EH (cell line): ENCODE results near the gene SOX6.
A peak's percentile ranks its signal among the peaks of the same experiment; 100 is the strongest.

ENCODE experiments used
- DNase-seq: peaks from one replicate; pipeline ENCODE4 v3.0.0-alpha.2; 2015; ENCODE audit warnings: low read depth

Gene SOX6

DNA sequence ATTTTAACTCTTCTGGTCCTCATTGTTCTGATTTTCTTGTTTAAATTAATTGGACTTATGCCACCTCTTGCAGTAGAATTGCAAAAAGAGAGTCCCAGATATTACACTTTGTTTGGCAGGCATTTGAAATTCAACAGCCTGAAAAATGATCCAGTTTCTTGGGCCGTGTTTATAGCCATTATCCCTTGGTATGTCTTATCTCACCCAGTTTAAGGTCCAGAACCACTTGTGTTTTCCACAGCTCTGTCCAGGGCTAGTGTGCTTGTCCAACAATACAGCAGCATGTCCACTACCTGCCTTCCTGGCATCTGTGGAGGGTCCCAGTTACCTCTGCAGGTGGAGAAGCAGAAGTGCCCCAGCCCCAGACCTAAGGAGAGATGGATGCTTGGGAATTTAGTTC is 397.4 kb downstream of the SOX6 start:
- no peak for DNase-seq

DNA sequence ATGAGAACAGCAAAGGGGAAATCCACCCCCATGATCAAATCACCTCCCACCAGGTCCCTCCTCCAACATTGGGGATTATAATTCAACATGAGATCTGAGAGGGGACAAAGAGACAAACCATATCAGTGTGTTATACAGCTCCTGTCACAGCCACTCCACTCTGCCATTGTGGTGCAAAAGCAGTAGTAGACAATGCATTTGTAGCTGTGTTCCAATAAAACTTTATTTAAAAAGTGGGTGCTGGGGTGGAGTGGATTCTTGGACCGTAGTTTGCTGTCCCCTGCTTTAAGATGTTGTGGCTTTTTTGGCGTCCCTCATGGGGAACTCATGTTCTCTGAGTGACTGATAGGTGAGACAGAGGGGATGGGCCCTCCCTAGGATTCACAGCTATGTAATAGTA is 399.1 kb downstream of the SOX6 start:
- DNase-seq = no peak

DNA sequence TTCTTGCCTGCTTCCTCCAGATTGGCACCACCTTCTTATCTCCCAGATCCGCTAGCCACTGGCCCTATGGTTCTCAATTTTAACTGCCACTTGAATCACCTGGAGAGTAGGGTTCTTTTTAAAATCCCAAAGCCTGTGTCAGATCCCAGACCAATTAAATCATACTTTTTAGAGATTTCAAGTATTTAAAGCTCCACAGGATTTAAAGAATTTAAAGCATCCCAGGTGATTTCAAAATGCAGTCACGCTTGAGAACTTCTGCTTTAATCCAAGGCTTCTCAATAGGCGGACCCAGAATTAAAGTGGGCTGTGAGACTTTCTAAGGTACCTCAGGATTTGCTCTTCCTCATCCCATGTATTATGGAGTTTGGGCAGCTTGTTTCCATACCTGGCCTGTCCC is 400.0 kb downstream of the SOX6 start:
- DNase-seq = no peak

DNA sequence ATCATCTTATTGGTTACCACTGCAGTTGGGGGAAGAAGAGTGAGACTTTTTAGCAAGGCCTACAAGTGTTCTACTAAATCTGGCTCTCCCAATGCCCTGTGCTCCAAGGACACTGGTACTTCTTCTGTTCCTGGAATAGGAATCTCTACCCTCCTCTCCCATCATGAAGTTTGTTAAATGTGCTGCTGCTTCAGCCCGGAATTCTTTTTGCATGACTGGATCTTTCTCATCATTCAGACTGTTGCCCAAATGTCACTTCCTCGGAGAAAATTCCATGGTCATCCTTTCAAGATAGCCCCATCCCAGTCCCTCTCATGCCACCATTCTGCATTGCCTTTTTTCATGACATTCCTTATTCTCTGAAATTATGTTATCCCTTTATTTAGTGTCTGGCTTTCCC is 400.8 kb downstream of the SOX6 start:
- peak; percentile 67 for DNase-seq

DNA sequence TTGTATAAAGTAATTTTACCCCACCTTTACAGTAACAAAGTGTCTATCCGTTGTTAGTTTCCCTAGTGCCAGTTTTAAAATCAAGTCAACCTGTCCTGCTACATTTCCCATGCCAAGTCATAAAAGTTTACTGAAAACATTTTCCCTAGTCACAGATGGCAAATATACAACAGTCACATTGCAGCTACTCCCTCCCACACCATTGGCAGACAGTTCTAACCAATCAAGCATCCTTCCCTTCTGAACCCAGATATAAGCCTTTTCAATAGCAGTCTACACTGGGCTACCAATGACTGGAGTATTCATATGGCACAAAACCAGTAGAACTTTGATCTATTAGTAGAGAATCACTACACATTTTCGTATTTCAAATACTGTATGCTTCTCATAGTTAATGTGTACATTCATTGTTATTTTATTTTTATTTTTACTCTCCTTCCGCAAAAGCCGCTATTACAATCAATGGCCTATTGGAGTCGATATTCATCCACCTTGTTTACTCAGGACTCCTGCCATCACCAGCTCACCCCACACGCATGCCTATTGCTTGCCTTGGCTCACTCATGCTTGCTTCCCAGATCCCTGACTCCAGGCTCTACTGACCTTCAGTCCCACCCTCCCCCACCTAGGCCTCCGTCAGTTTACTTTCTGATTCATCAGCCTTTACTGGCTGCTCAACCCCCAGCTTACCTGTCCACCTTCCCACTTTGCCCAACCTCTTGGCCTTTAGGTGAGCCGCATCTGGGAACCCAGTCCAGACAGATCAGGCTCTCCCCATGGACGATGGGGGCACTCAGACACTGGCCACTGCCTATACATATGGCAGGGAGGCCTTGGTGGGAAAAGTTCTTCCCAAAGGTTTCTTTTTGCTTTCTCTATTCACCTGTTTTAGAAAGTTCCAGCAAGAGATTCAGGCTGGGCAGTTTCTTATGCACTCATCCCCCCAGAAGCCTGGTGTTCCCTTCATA is 408.4 kb downstream of the SOX6 start:
- no peak for DNase-seq

DNA sequence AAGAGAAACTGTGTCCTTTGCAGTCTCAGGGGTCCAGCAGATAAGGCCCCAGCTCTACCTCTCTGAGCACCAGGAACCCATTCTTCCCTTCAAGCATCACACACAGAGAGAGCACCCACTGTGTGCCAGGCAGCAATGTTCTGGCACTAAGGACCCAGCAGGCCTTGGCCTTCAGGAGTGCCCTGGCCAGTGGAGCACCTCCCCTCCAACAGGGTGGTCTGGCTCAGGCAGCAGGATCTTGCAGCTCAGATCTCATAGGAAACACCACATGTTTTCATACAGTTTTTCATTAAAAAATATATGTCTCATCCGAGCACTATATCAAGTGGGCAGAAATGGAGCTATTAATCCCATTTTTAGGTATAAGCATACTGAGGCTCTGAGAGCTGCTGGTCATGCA is 410.6 kb downstream of the SOX6 start:
- no peak for DNase-seq

DNA sequence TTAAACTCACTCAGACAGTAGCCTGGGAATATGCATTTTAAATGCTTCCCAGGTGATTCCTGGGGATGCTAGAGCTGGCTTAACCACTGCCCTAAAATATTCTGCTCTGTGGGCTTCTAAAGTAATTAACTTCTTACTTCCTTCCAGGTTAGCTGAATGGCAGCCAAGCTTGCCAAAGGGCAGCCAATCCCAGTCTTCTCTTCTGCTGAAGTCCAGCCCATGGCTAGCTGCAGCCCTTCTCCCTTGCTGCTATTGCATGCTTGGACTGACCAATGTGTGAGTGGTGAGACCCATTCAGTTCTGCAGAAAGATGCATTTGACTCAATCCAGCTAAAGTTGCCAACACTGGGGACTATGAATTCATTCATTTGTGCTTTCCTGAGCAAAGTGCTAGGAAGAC is 411.9 kb downstream of the SOX6 start:
- no peak for DNase-seq

DNA sequence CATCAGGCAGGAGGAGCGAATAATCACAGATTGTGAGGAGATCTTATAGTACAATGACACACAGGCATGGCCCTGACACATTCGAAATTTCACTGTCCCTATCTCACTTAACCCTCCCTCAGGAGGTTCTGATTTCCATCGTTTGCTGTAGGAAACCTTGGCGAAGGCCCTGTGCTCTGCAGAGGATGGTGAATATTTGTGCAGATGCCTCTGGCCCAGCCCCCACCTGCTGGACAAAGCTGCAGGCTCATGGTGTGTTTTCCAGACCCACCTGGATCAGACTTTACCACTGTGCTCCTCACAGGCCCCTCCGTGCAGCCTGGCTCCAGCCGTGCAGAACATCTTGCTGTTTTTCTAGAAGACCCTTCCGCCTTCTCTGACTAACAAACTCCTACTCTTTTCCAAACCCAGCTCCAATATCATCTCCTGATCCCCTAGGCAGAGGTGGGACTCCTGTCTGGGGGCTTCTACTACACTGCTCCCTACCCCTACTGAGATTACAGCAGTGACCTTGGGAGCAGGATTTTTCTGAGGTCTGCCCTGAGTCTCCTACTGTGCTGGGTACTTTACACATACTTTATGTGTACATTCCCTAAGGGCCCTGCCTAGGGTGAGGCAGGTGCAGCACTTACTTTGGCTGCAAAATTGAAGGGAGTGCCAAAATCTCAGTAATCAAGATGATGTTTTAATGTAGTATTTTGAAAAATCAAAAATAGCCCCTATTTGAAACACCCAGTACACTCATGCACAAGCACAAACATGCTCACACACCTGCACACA is 412.7 kb downstream of the SOX6 start:
- DNase-seq = no peak

DNA sequence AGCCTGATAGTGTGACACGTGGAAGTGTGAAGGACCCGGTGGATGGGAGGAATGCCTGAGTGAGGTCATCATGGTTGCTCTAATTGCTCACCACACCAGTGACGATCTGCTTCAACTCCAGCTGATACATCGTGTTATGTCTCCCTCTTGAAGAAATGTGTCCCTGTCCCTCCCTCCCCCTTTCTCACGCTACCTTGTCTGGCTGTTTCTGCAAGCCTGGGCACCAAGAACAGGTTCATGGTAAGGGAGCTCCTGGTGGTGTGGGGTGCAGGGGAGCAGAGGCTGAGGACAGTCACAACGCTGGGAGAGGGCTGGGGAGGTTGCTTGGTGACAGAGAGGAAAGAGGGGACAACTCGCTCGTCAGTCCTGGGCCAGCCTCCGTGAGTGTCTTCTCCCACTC is 413.4 kb downstream of the SOX6 start:
- DNase-seq = no peak

DNA sequence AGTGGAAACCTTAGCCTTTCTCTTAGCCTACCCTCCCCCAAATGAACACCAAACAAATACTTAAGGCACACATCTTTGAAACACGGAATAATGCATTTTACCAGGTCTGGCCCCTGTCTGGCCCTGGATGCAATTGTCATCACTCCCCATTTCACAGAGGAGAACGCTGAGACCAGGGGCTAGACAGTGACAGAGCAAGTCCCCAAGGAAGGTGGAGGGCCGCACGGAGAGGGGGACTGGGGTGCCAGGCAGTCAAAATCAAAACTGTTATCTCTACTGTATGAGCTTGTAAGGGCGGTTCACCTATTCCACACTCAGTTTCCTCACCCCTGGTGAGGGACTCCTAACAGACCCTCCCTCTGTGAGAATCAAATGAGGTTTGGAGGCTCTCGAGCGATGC is 414.2 kb downstream of the SOX6 start:
- no peak for DNase-seq

DNA sequence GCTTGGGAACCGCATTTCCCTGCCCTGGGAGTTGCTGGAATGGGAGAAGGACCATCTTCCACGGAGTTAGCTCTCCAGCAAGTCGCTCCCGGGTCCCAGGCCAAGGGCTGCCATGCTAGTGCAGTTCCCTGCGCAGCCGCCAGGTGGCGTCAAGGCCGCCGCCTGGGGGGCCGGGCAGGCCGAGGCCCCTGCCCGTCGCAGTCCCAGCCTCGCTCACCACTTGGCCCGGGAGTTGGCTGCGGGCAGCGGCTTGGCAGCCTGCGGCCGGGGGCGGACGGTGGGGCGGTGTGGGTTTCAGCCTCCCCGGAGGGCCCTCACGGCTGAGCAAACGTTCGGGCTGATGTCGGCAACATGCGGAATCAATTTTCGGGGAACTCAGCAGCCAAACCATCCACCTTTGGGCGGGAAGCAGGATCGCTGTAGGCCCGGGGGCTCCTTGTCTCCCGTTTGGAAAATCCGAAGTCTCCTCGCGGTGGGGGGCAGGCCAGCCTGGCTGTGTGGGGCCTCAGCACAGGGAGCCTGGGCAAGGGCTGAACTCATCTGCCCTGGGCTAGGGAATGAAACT is 415.1 kb downstream of the SOX6 start:
- peak; percentile 55 for DNase-seq

DNA sequence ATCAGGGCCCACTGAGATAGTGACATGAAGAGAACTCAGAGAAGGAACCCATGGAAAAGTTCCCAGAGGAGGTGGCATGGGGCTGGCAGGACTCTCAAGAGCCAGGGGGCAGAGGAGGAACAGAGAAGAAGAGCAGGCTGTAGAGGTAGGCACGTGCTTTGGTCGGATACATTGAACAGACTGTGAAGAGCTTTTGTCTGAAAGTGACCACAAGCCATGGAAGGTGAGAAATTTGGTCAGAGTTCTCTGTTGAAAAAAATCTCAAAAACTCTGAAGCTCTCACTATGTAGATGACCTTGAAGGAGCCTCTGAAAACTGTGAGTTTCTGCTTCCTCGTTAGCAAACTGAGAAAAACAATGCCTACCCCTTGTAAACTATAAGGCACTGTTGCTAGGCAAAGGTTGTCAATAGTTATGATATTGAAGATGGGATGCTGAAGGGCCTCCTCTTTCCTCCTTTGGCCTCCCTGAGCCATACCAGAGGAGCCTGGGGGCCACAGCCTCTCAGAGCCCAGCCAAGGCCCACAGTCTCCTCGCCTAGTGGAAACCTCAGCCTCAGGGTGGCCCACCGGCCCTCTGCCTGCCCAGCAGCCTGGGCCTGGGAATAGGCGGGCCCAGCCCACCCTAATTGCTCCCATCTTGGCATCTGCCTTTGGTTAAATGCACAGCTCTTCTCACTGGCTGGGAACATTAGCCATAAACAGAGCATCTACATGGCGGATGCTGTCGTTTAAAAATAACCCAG is 415.7 kb downstream of the SOX6 start:
- DNase-seq = no peak

DNA sequence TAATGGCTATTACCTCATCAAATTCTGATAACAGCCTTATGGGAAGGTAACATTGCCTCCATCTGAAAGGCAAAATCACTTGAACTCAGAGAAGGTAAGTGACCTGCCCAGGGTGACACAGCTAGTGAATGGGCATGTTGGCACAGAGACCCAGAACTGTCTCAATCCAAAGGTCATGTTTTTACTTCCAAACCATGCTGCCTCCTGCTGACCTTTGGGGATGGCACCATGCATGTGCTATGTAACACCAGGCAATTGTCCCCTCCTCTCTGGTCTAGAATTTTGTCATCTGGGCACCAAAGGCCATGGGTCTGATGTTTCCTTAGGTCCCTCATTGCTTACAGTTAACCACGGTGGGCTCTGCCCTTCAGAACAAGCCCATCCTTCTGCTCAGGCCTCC is 417.4 kb downstream of the SOX6 start:
- DNase-seq = no peak

DNA sequence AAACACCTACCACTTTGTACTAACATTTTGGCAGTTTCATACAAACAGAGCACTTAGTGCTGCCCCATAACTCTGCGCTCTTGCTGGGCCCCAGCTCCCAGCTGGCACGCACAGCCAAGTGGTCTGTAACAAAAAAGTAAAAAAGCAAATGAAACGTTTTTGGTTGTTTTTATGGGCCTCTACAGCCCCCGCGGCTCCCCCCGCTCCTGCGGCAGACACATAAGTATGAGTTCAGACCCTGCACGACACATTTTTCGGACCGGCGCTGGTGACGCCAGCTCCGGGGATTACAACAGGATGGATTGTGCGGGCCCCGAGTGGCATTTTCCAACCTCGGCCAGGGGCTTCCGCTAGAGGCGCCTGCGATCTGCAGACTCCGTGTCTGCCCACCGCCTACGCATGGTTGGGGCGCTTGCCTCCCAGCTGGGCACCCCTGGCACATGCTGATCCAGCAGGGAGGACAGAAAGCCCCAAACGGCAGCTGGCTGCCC is 418.2 kb downstream of the SOX6 start:
- no peak for DNase-seq

DNA sequence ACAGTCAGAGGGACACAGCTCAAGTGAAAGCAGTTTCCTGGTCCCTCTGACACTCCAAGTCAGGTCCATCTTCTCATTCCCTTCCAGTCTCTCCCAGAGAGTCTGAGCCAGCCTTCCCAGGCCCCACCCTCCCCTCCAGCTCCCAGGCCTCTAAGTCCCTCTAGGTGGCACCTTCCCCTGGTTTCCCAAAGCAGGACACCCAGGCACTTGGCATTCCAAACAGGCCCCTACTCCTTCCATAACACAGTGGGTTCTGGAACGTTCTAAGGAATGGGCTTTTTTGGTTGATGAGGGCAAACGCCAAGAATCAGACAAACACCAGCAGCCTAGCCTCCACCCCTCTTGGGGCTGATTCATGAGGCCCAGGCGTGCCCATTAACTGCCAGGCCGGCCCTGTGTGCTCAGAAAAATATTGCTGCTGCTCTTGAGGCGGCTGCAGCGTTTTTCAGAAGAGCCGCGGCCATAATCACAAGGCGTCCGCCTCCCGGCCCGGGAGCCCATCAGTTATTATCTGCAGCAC is 418.7 kb downstream of the SOX6 start:
- DNase-seq = peak; percentile 13

DNA sequence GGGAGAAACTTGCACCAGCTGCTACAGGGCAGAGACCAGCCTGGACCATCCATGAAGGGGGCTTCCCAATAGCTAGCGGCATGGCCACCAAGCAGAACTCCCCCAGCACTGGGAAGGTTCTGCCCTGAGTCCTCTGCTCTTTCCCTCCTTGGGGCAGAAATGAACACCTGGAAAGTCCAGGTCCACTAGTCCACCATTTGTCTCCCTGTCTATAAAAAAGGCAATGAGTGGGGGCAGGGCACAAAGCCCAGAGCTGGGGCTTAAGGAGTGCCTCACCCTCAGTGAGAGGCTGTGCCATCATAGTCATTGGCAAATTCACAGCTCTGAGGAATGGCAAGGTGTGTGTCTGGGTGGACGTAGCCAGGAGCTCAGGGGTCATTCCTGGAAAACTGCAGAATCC is 420.3 kb downstream of the SOX6 start:
- DNase-seq = no peak

DNA sequence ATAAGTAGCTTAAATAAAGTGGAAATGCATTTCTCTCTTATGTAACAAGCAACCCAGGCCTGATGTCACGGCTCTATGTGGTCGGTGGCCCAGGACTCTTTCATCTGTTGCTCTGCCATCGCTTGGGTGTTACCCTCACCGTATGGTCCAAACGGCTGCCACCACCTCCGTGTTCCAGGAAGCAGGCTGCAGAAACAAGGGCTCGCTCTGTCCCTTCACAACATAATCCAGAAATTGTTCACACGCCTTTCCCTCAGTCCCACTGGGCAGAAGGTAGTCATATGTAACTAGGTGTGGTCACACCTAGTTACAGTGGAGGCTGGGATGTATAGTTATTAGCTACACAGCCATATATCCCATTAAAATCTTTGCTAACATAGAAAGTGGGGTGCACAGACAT is 421.0 kb downstream of the SOX6 start:
- DNase-seq = no peak

DNA sequence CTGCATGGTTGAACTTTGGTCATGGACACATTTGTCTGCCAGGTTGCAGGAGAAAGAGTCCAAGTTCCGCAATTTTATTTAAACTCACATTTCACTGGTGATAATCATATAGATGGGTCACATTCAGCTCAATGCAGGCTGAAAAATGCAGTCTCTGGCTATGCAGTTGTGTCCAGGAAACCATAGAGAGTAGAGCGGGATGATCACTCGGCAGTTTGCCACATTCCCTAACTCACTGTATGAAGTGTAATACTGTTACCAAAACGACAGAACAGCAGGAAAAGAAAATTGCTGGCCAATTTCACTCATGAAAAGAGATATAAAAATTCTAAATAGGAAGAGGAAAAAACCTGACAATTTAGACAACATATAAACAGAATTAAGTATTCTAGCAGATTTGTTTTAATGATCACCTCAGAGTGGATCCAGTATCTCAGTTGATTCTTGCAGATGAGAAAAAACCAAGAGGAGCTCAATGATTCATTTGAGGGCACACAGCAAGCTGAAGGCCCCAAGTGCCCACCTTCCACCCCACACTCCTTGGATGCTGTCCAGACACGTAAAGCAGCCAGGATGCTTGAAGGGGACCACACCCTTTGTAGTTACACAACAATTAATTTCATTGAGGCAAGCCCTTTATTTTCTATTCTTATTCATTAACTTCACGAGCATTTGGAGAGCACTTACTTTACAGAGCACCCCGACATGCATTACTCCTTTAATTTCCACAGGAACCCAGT is 422.3 kb downstream of the SOX6 start:
- no peak for DNase-seq

DNA sequence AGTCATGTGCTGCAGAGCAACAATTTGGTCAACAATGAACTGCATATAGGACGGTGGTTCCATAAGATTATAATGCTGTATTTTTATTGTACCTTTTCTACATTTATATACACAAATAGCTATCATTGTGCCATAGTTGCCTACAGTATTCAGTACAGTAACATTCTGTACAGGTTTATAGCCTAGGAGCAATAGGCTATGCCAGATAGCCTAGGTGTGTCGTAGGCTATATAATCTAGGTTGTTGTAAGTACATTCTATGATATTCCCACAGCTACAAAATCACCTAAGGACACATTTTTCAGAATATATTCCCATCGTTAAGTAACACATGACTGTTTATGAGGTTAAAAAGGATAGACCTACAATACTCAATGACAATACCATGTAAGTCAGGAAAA is 423.9 kb downstream of the SOX6 start:
- DNase-seq = no peak

DNA sequence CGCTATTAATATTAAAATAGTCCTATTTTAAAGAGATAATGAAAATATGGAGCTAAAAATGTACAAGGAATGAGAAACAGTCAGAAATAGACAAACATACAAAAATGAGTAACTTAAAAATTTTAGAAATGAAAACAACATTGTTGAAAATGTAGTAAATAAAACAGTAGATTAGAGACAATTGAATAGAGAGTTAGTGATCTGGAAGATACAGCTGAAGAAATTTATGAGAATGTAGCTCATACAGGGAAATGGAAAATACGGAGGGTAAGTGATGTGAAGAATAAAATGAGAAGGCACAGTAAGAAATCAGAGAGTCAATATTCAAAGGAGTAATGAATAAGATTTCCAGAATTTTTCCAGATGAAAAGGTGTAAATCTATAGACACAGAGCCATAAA is 424.8 kb downstream of the SOX6 start:
- DNase-seq = no peak

DNA sequence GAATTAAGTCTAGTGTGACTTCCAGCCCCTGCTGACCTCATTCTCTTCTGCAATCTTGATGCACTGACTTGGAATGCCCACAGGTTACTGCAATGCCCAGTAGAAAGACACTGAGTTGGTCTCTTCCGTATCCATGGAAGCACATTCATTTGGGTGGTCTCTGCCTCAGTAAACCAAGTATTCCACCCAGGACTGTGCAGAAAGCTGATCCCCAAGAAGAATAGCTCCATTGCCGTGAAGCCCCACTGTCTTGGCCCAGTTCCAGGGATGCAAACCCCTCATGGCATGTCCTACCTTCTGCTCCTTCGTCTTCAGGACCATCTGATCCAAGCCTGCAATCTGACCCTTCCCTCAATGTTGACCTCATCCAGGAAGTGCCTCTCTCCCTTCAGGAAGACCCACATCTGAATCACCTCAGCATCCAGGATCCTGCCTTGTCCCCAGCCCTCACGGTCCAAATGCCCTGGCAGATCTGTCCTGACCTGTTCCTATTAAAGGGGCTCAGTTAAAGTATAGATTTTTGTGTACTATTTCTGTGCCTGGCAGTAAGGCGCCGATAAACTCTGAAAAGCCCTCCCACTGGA is 425.8 kb downstream of the SOX6 start:
- DNase-seq = no peak
